Lower lobe of right lung (tissue), 2 donors: ENCODE results near the gene FGD6. TPM values are rescaled to one million over a fixed set of nuclear protein-coding genes. Genes with fewer than 3 reads are reported as not detected.
A peak's percentile ranks its signal among the peaks of the same experiment; 100 is the strongest.

Experiments
- ATAC-seq, 2 donors: fragments of 200-7000 bp; cut with Tn5 transposase; one replicate each; pipeline ENCODE4 v1.9.1; 2020 to 2022; ENCODE audit warnings: mild to moderate bottlenecking in 2 of 2, moderate library complexity in 2 of 2
- DNase-seq: peaks from one replicate; pipeline ENCODE4 v3.0.0-alpha.2; 2020
- H3K27ac ChIP-seq: fragments of 200-600 bp; one replicate; pipeline ENCODE4 v1.8.0; 2022
- H3K27me3 ChIP-seq: fragments of 200-600 bp; one replicate; pipeline ENCODE4 v1.8.0; 2022; ENCODE audit warnings: low read depth
- H3K36me3 ChIP-seq: fragments of 200-600 bp; one replicate; pipeline ENCODE4 v1.8.0; 2022; ENCODE audit warnings: mild to moderate bottlenecking
- H3K4me1 ChIP-seq: fragments of 200-600 bp; one replicate; pipeline ENCODE4 v1.8.0; 2022
- H3K4me3 ChIP-seq: fragments of 200-600 bp; one replicate; pipeline ENCODE4 v1.8.0; 2022; ENCODE audit warnings: mild to moderate bottlenecking
- H3K9me3 ChIP-seq: fragments of 200-600 bp; one replicate; pipeline ENCODE4 v1.8.0; 2022
- intact Hi-C: fragments of 100-400 bp; cut with DNase I; formaldehyde crosslinking; loops from one replicate; pipeline ENCODE4 v1.11.0; 2022
- total RNA-seq: library from RNA; stranded (reverse); fragmentation: NEBNext Ultra II Directional; extraction: Animal tissue kit (Norgen Biotek cat#: 25700); gene quantifications from one replicate; pipeline ENCODE4 v1.2.1, GENCODE V29; 2021
- TF ChIP-seq, protein P1 (sequence below): fragments of 200-600 bp; IDR thresholded peaks from one replicate; pipeline ENCODE4 v1.8.0; 2022; ENCODE audit warnings: antibody characterized with exemption, mild to moderate bottlenecking
- donor health status: DM: no; HTN: yes; CAD: no; lungs with severe emphysema.

Gene FGD6
- total RNA-seq, 1 donor from 2014 or later, result 22.9 TPM

DNA sequence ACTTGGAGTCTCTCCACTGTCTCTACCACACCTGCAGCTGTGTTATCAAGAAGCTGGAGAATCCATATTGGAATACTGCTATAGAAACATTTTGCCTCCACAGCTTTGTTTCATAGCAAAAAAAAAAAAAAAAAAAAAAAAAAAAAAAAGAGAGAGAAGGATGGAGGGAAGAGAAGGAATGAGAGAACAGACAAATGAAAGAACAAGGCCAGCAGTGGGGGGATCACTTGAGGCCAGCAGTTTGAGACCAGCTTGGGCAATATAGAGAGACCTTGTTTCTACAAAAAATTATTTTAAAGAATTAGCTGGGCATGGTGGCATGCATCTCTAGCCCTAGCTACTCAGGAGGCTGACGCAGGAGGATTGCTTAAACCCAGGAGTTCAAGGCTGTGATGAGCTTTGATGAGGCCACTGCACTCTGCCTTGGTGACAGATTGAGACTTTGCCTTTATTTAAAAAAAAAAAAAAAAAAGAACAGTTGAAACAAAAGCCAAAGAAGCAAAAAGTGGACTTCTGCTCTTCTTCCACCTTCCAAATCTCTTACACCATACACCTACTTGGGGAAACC lies 8.5 kb upstream of the FGD6 start:
- TF ChIP-seq, protein P1, sequence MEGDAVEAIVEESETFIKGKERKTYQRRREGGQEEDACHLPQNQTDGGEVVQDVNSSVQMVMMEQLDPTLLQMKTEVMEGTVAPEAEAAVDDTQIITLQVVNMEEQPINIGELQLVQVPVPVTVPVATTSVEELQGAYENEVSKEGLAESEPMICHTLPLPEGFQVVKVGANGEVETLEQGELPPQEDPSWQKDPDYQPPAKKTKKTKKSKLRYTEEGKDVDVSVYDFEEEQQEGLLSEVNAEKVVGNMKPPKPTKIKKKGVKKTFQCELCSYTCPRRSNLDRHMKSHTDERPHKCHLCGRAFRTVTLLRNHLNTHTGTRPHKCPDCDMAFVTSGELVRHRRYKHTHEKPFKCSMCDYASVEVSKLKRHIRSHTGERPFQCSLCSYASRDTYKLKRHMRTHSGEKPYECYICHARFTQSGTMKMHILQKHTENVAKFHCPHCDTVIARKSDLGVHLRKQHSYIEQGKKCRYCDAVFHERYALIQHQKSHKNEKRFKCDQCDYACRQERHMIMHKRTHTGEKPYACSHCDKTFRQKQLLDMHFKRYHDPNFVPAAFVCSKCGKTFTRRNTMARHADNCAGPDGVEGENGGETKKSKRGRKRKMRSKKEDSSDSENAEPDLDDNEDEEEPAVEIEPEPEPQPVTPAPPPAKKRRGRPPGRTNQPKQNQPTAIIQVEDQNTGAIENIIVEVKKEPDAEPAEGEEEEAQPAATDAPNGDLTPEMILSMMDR, result no peak
- no peak overlapping the region for H3K27ac ChIP-seq
- H3K4me3 ChIP-seq, result no peak overlapping the region
- ATAC-seq (no peak), DNase-seq (no peak)
- no peaks in the 10 kb centered on the region for H3K27me3 ChIP-seq
- peaks cover 18% of the 10 kb centered on the region for H3K36me3 ChIP-seq
- no peaks in the 10 kb centered on the region for H3K9me3 ChIP-seq
- intact Hi-C loops, result no loop called here
- H3K4me1 ChIP-seq, result peaks cover 24% of the 10 kb centered on the region

DNA sequence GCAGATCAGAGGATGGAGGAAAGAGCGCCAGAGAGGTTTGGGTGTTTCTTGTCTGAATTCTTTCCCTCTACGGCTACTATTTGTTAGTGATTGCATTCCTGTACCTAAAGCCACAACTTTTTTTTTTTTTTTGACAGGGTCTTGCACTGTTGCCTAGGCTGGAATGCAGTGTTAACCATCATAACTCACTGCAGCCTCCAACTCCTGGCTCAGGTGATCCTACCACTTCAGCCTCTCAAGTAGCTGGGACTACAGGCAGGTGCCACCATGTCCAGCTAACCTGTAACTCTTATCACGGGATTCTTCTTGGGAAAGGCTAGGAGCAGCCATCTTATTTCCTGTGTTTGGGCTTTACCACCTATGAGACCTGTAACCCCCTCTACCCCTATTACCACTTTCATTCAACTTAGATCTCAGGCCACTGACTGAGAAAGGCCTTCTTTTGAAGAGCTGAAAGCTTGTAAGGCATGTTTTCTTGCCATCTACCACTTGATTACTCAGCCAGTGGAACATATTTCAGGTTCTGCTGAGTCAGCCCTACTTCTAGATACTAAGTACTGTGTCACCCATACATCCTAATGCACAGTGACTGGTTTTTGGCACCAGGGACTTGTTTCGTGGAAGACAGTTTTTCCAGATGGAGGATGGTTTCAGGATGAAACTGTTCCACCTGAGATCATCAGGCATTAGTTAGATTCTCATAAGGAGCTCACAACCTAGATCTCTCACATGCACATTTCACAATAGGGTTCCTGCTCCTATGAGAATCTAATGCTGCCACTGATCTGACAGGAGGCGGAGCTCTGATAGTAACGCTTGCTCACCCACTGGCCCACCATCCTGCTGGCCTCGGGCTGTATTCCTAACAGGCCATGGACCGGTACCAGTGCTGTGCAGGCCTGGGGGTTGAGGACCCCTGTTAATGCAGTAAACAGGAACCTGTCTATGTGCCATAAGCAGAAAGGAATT lies 7.2 kb upstream of the FGD6 start:
- Histone ChIP-seq H3K27me3 (no peaks in the 10 kb centered on the region), H3K36me3 (peaks cover 18% of the 10 kb centered on the region), H3K4me3 (no peak overlapping the region), H3K9me3 (no peaks in the 10 kb centered on the region), H3K27ac (no peak overlapping the region), H3K4me1 (peaks cover 27% of the 10 kb centered on the region)
- TF ChIP-seq, protein P1, result no peak
- DNase-seq (no peak), ATAC-seq (peak in 1 of 2 donors; percentile 44)
- intact Hi-C loops, result no loop called here

DNA sequence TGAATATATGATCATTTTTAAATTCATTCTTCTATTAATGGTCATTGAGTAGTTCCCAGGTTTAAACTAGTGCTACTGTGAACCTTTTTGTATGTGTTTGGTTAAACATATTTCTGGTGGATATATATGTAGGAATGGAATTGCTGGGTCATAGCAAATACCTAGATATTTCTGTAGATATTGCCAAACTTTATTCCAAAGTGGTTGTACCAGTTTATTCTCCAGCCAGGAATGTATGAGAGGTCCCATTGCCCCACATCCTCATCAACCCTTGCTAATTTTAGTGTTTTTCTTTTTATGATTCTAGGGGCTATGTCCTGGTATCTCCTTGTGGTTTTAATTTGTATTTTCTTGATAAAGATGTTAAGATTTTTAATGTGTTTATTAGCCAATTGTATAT lies 3.5 kb upstream of the FGD6 start:
- DNase-seq (no peak), ATAC-seq (no peak)
- Histone ChIP-seq H3K4me3 (no peak overlapping the region), H3K9me3 (no peaks in the 10 kb centered on the region), H3K27me3 (no peaks in the 10 kb centered on the region), H3K4me1 (peaks cover 29% of the 10 kb centered on the region), H3K36me3 (peaks cover 16% of the 10 kb centered on the region), H3K27ac (no peak overlapping the region)
- intact Hi-C loops, result no loop called here
- TF ChIP-seq, protein P1, result no peak

DNA sequence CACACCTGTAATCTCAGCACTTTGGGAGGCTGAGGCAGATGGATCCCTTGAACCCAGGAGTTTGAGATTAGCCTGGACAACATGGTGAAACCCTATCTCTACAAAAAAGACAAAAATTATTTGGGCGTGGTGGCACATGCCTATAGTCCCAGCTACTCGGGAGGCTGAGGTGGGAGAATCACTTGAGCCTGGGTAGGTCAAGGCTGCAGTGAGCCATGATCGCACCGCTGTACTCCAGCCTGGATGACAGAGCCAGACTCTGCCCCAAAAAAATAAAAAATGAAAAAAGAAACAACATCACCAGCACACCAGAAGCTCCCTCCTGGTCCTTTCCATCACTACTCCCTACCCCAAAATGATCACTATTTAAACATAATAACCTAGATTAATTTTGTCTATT lies 2.9 kb upstream of the FGD6 start:
- H3K9me3 ChIP-seq, result no peaks in the 10 kb centered on the region
- peaks cover 29% of the 10 kb centered on the region for H3K4me1 ChIP-seq
- H3K27ac ChIP-seq, result no peak overlapping the region
- ATAC-seq, result no peak
- TF ChIP-seq, protein P1, result no peak
- intact Hi-C loops, result no loop called here
- peaks cover 11% of the 10 kb centered on the region for H3K36me3 ChIP-seq
- H3K4me3 ChIP-seq, result no peak overlapping the region
- no peaks in the 10 kb centered on the region for H3K27me3 ChIP-seq
- no peak for DNase-seq

DNA sequence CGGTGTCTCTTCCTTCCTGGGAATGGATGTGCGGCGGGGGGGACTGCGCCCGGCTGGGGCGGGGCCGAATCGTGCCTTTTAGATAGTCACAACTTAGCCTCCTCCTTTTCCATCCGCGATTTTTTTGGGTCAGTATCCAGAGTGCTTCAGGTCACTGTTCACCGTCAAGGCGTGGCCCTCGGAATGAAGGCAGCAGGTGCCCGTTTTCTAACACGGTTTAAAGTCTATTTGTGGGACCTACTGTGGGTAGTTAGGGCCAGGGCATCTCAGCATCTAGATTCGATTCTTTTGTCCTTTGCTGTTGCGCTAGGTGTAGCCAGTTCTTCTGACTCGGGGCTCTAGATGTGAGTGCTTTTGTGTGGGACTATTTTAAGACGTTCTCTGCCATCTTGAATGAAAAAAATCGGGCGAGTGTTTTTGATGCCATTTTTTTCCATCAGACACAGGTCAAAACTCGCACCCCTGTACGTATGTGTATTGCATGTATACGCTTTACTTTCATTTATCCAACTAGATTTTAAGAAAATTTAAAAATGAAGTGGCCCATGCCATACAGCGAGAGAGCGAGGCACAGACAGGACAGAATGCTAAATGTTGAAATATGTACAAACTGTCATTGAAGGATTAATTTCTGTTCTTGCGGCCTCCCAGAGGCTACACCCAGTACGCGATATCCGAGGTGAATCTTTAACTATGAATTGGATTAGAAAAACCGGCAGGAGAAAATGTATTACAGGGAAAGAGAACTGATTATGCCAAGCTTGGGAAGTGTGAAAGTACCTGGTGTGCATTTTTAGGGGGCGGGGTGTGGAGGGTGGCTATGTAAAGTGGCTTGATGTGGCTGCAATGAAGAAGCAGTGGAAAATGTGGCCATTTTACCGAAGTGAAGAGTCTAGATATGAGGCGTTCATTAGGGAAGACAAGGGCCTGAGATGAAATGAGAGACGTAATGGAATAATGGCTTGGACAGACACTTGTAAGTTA lies 1.2 kb upstream of the FGD6 start:
- peak in 1 of 2 donors; percentile 74 for ATAC-seq
- intact Hi-C loops, result no loop called here
- peak overlapping the region; percentile 88 for H3K4me3 ChIP-seq
- H3K36me3 ChIP-seq, result no peaks in the 10 kb centered on the region
- H3K4me1 ChIP-seq, result peaks cover 32% of the 10 kb centered on the region
- peak overlapping the region; percentile 97 for H3K27ac ChIP-seq
- TF ChIP-seq, protein P1, result no peak
- H3K27me3 ChIP-seq, result no peaks in the 10 kb centered on the region
- DNase-seq, result no peak
- no peaks in the 10 kb centered on the region for H3K9me3 ChIP-seq
